Ovary (tissue), 9 donors: ENCODE results near the gene WNT9A. TPM values are rescaled to one million over a fixed set of nuclear protein-coding genes. Genes with fewer than 3 reads are reported as not detected.
A peak's percentile ranks its signal among the peaks of the same experiment; 100 is the strongest.

ENCODE experiments used
- DNase-seq, 5 donors: peaks; one replicate each; pipeline ENCODE4 v3.0.0-alpha.2; 2019 to 2020
- H3K27ac ChIP-seq, 2 donors: fragments of 200-600 bp; one replicate each; pipeline versions ENCODE4 v1.5.1 to v1.8.0; 2019 to 2022
- H3K27me3 ChIP-seq: fragments of 200-600 bp; one replicate; pipeline ENCODE4 v1.8.0; 2022
- H3K36me3 ChIP-seq: fragments of 200-600 bp; sonication (generic); one replicate; pipeline ENCODE4 v1.5.1; 2019
- H3K4me1 ChIP-seq: one replicate; pipeline ENCODE4 v1.8.1; 2013; ENCODE audit warnings: mild to moderate bottlenecking, moderate library complexity; ENCODE audit not compliant: insufficient read depth
- H3K4me3 ChIP-seq: fragments of 200-600 bp; sonication (generic); one replicate; pipeline ENCODE4 v1.5.1; 2017
- H3K9me3 ChIP-seq, 2 donors: fragments of 200-600 bp in 1 of 2; sonication (generic) in 1 of 2; one replicate each; pipeline versions ENCODE4 v1.5.1 to v1.8.1; 2013 to 2019; ENCODE audit warnings: mild to moderate bottlenecking in 1 of 2, moderate library complexity in 1 of 2
- EP300 ChIP-seq: sonication (generic); formaldehyde crosslinking; IDR thresholded peaks from one replicate; pipeline ENCODE4 v1.6.1; 2017; ENCODE audit warnings: antibody characterized with exemption
- POLR2A ChIP-seq: fragments of 450-650 bp; IDR thresholded peaks from one replicate; pipeline ENCODE4 v1.6.1; 2017; ENCODE audit warnings: antibody characterized with exemption, mild to moderate bottlenecking, moderate library complexity
- WGBS, 3 donors: extraction: QIAGEN DNeasy Blood & Tissue Kit in 1 of 3; methylation state at CpG; one replicate each; pipeline versions ENCODE4 v1.1.5 to v1.1.7; 2013 to 2017; 5-methylcytosine and 5-hydroxymethylcytosine counted together
- intact Hi-C, 4 donors: fragments of 100-400 bp; cut with DNase I; formaldehyde crosslinking; loops; one replicate each; pipeline versions ENCODE4 v1.11.0 to v1.15.1; 2022 to 2023
- polyA plus RNA-seq, 2 donors: library from polyadenylated mRNA; stranded (reverse); fragments of 200-250 nt in 1 of 2; fragments of 350-450 nt in 1 of 2; fragmentation: Illumina TruSeq in 1 of 2; extraction: RNeasy Lipid Tissue Mini Kit (QIAGEN cat#74804) in 1 of 2; gene quantifications; one replicate each; pipeline ENCODE4 v1.2.3, GENCODE V29; 2013 to 2014
- total RNA-seq, 7 donors: library from RNA; depleted of rRNA in 2 of 7; stranded (reverse); fragments of >200 nt in 2 of 7; fragmentation: NEBNext Ultra II Directional in 3 of 7; extraction: Animal tissue kit (Norgen Biotek cat#: 25700) in 3 of 7; gene quantifications; one replicate each; pipeline versions ENCODE4 v1.1.0 to v1.2.4, GENCODE V29; 2016 to 2023
- TF ChIP-seq, protein P1 (sequence below), 3 donors: fragments of 450-650 bp in 2 of 3; fragments of 200-600 bp in 1 of 3; IDR thresholded peaks; one replicate each; pipeline versions ENCODE4 v1.5.1 to v1.8.0; 2016 to 2022; ENCODE audit warnings: antibody characterized with exemption in 3 of 3, mild to moderate bottlenecking in 1 of 3
- donor health status: DM: no; HTN: no; CAD: no; lungs with moderate emphysema.
- donor health status: DM: no; HTN: no; CAD: no.
- donor health status: Bipolar disorder and iron deficiency.
- donor health status: DM: yes; HTN: yes; CAD: no.
- donor health status: DM: no; HTN: no; CAD: no.
- donor health status: DM: yes; HTN: yes; CAD: no.

Gene WNT9A
- total and polyA plus RNA-seq, 9 donors, result 1.1 to 15.9 (median 9.8) TPM

DNA sequence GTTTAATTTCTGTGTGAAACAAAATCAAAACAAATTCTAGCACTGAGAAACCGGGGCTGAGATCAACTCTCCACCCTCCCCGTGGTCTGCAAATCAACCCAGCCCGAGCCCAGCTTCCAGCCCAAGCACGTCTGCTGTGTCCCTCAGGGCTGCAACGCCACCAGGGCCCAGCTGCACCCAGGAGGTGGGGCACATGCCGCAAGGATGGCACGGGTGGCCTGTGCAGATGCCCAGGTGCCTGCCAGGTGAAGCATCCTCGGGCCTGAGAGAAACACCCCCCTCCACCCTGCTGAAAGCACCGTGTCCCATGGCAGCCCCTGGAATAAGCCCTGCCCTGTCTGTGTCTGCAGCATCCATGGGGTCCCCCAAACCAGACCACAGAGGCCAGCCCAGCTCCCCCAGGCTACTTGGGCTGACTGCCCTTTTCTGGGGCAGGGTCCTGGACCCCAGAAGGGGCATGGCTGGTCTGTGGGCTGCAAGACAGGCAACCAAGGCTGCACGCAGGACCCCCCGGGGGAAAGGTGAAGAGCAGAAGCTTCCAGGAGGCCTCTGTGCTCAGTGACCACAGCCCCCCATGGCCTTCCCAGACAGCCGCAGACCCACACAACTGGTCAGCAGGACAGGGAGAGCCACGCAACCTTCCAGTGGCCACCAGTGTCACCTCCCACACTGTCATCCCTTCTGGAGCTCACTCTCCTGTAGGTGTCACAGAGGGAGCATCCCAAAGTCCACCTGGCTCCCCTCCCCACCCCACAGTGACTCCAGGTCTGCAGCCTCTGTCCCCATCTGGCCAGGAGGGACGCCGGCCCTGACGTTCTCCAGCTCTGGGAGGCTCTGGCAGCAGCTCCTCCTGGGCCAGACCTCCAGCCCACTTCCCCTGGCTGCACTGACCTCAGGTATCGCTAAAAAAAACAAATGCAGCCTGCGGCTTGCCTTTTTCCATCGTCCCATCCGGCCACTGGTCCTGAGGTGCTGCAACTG lies 7.7 kb downstream of the WNT9A start:
- DNase-seq, result peak in 2 of 5 donors; percentile 13 to 18
- Histone ChIP-seq H3K27ac (no peak overlapping the region), H3K4me1 (no peaks in the 10 kb centered on the region), H3K36me3 (no peaks in the 10 kb centered on the region), H3K9me3 (no peaks in the 10 kb centered on the region), H3K27me3 (no peaks in the 10 kb centered on the region), H3K4me3 (no peak overlapping the region)
- TF ChIP-seq POLR2A (no peak), EP300 (no peak)
- TF ChIP-seq, protein P1, sequence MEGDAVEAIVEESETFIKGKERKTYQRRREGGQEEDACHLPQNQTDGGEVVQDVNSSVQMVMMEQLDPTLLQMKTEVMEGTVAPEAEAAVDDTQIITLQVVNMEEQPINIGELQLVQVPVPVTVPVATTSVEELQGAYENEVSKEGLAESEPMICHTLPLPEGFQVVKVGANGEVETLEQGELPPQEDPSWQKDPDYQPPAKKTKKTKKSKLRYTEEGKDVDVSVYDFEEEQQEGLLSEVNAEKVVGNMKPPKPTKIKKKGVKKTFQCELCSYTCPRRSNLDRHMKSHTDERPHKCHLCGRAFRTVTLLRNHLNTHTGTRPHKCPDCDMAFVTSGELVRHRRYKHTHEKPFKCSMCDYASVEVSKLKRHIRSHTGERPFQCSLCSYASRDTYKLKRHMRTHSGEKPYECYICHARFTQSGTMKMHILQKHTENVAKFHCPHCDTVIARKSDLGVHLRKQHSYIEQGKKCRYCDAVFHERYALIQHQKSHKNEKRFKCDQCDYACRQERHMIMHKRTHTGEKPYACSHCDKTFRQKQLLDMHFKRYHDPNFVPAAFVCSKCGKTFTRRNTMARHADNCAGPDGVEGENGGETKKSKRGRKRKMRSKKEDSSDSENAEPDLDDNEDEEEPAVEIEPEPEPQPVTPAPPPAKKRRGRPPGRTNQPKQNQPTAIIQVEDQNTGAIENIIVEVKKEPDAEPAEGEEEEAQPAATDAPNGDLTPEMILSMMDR (IDR thresholded peaks at IDR 0.05), result no peak
- 77 to 78% (median 78%) methylated on average over 19 to 20 of the region's 20 CpGs for WGBS, 3 donors
- intact Hi-C loops, result loop anchor here in 2 of 4 donors (10.0 kb wide), 2 partner anchors 175 to 205 kb away; partner anchors contain the start of genes JMJD4 (in 2 of the 2) and SNAP47 (in 2 of the 2)

DNA sequence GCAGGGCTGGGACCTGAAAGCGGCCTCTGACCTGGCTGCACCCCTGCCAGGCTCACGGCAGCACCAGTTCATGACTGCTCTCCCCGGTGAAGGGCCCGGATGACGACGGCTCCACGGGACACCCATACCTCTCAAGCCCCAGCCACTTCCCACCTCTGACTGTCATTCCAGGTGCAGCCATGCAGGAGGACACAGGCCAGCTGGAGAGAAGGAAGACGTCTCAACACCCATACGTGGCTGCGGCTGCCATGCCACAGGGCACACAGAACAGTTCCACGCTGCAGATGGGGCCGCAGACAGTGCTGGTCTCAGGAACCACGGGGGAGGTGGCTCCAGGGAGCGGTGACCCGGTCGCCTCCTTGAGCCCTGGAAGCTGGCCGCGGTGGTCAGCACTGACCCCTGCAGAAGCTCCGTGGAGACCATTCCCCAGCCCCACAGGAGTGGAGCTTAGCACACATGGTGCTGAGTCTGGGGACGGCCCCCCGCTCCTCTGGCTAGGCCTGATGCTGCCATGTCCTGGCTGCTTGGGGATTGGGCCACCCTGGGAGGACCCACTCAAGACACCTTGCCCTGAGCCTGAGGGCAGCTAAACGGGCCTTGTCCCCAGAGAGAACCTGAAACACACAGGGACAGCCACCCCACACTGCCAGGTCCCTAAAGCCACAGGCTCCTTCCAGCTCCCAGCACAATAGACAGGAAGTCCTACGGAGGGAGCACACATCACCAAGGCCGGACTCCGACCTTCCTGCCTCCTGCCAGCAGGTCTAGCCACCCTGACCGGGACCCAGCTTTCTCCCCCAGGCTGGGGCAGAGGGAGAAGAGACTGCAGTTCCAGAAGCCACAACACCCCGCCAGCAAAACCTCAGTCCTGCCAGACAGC lies 8.6 kb downstream of the WNT9A start:
- H3K27ac ChIP-seq, result no peak overlapping the region
- 75 to 80% (median 79%) methylated on average over 26 to 27 of the region's 27 CpGs for WGBS, 3 donors
- peaks cover 3% of the 10 kb centered on the region for H3K4me1 ChIP-seq

DNA sequence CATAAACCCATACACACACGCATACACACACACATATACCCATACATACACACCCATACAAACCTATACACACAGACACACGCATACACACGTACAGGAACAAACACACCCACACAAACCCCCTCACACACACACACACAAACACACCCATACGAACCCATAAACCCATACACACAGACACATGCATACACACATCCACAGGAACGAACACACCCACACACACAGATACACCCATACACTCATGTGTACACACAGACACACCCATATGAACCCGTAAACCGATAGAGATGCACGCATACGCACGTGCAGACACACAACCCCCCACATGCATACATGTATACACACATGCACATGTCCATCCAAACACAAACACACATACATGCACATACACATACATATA lies 9.5 kb downstream of the WNT9A start:
- Histone ChIP-seq H3K27me3 (no peaks in the 10 kb centered on the region), H3K9me3 (no peaks in the 10 kb centered on the region), H3K4me3 (no peak overlapping the region), H3K36me3 (no peaks in the 10 kb centered on the region), H3K4me1 (peaks cover 3% of the 10 kb centered on the region), H3K27ac (no peak overlapping the region)
- WGBS, 3 donors, result 93 to 97% (median 95%) methylated on average over 10 of the region's 10 CpGs
- no peak for TF ChIP-seq POLR2A
- no peak for TF ChIP-seq EP300
- TF ChIP-seq, protein P1 (IDR thresholded peaks at IDR 0.05), result no peak
- no peak for DNase-seq
- intact Hi-C loops, result no loop called here

More for the DNA sequence above, 8.6 kb downstream of the WNT9A start:
- Histone ChIP-seq H3K4me3 (no peak overlapping the region), H3K36me3 (no peaks in the 10 kb centered on the region), H3K9me3 (no peaks in the 10 kb centered on the region), H3K27me3 (no peaks in the 10 kb centered on the region)
- no peak for TF ChIP-seq POLR2A
- intact Hi-C loops, result no loop called here
- peak in 2 of 5 donors; percentile 12 to 30 for DNase-seq

DNA sequence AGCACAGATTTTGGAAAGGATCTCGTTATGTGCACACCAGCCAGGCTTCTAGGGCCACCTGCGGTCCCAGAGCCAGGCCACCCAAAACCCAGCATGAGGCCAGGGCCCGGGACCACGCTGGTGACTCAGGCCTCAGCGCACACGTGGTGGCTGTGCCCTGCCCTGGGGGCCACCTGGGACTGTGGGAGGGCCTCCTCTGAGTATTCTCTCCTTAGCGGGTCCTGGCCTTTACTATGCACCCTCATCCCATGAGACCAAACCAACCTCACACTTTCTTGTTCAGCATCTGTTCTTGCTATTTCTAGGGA lies 9.9 kb downstream of the WNT9A start:
- Histone ChIP-seq H3K36me3 (no peaks in the 10 kb centered on the region), H3K27me3 (no peaks in the 10 kb centered on the region), H3K4me1 (peaks cover 3% of the 10 kb centered on the region), H3K4me3 (no peak overlapping the region), H3K9me3 (no peaks in the 10 kb centered on the region), H3K27ac (no peak overlapping the region)
- WGBS, 3 donors, result 92 to 95% (median 95%) methylated on average over 7 of the region's 7 CpGs
- DNase-seq, result peak in 1 of 5 donors; percentile 15
- intact Hi-C loops, result no loop called here
- no peak for TF ChIP-seq POLR2A
- TF ChIP-seq, protein P1 (IDR thresholded peaks at IDR 0.05), result no peak
- no peak for TF ChIP-seq EP300
